Muscle of leg (tissue), 11 donors: ENCODE data around the gene SETD2. TPM values are rescaled to one million over a fixed set of nuclear protein-coding genes. Genes with fewer than 3 reads are reported as not detected.
A peak's percentile ranks its signal among the peaks of the same experiment; 100 is the strongest.

Experiments
- DNase-seq: peaks from one replicate; pipeline ENCODE4 v3.0.0; 2013
- H3K27ac ChIP-seq: one replicate; pipeline ENCODE4 v1.5.1; 2013; ENCODE audit warnings: mild to moderate bottlenecking, low read length, control low read depth
- H3K27me3 ChIP-seq: one replicate; pipeline ENCODE4 v1.6.1; 2013; ENCODE audit warnings: low read length; ENCODE audit not compliant: control insufficient read depth, insufficient read depth
- H3K36me3 ChIP-seq: one replicate; pipeline ENCODE4 v1.6.1; 2013; ENCODE audit warnings: low read length; ENCODE audit not compliant: control insufficient read depth, insufficient read depth
- H3K4me1 ChIP-seq: one replicate; pipeline ENCODE4 v1.6.1; 2013; ENCODE audit warnings: low read length; ENCODE audit not compliant: control insufficient read depth, insufficient read depth
- H3K4me3 ChIP-seq: one replicate; pipeline ENCODE4 v1.5.1; 2013; ENCODE audit warnings: low read length, control low read depth
- H3K9me3 ChIP-seq: replicated peaks from 2 replicates; pipeline ENCODE4 v1.6.1; 2013; ENCODE audit warnings: low read depth, low read length; ENCODE audit not compliant: control insufficient read depth
- WGBS: methylation state at CpG from one replicate; pipeline ENCODE4 v1.1.5; 2013; ENCODE audit warnings: missing lambda C conversion rate; ENCODE audit not compliant: insufficient coverage; 5-methylcytosine and 5-hydroxymethylcytosine counted together
- polyA plus RNA-seq, 8 donors: library from polyadenylated mRNA; unstranded; fragments of 120-200 nt; gene quantifications; one replicate each; pipeline versions ENCODE4 v1.2.1 to v1.2.3, GENCODE V29; 2013; ENCODE audit warnings: inconsistent platforms in 1 of 8, low replicate concordance in 1 of 8; ENCODE audit not compliant: insufficient read length in 8 of 8, insufficient read depth in 1 of 8
- total RNA-seq: library from RNA; stranded (reverse); fragments of 120-200 nt; gene quantifications from one replicate; pipeline ENCODE4 v1.2.4, GENCODE V29; 2013

SETD2 gene
- total and polyA plus RNA-seq, 9 donors: 26.1 to 46.1 (median 38.5) TPM

DNA sequence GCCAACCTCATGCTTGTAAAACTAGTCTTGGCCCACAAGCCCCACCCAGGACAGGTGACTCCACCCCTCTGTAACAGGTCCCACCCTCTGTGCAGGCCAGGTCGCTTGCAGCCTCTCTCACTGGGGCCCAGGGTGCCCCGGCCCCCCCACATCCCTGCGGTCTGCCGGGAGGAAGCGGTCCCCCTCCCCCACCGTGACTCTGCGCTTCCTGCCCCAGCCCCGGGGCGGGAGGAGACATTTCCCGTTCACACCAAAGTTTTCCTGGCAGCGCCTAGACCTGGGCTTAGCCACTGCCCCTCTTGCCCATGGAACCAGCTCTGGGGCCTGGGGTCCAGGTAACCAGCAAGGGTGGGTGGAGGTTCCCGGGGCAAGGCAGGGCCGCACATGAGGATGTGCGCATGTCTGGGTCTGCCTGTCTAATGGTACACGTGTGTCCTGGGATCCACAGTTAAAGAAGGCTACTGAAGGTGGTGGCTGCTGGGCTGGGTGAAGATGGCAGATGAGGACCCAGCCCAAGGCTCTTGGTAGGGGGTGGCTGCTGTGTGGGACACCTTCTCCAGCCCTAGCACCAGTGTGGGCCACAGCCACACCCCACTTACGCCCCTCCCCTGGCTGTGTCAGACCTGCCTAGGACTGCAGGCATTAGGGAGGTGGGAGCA, 176.0 kb downstream of the SETD2 start:
- Histone ChIP-seq H3K4me3 (no peak overlapping the region), H3K27me3 (no peaks in the 10 kb centered on the region), H3K27ac (no peak overlapping the region), H3K36me3 (peaks cover 4% of the 10 kb centered on the region), H3K9me3 (no peaks in the 10 kb centered on the region), H3K4me1 (peaks cover 9% of the 10 kb centered on the region)
- DNase-seq: peak; percentile 49
- 43% methylated on average over 10 of the region's 16 CpGs for WGBS

DNA sequence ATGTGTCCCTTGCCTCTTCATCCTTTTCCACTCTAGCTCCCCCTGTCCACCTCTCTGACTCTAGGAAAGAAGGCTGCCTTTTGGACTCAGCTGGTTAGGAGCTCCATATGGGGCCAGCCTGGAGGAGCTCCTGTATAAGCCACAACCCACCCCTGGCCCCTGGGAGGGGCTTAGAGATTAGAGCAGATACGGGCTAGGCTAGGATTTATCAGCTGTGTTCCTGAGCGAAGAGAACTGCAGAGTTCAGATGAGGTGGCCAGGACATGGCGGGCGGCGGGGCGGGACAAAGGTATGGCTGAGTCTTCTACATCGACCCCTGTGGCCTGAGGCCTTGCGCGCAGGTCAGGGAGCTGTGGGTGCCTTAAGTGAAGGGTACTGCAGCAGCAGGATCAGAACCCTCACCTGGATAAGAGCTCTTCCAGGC, 176.6 kb downstream of the SETD2 start:
- Histone ChIP-seq H3K4me3 (no peak overlapping the region), H3K27ac (no peak overlapping the region), H3K36me3 (peaks cover 4% of the 10 kb centered on the region), H3K27me3 (no peaks in the 10 kb centered on the region), H3K4me1 (peaks cover 9% of the 10 kb centered on the region), H3K9me3 (no peaks in the 10 kb centered on the region)
- no peak for DNase-seq
- 79% methylated on average over 3 of the region's 9 CpGs for WGBS

DNA sequence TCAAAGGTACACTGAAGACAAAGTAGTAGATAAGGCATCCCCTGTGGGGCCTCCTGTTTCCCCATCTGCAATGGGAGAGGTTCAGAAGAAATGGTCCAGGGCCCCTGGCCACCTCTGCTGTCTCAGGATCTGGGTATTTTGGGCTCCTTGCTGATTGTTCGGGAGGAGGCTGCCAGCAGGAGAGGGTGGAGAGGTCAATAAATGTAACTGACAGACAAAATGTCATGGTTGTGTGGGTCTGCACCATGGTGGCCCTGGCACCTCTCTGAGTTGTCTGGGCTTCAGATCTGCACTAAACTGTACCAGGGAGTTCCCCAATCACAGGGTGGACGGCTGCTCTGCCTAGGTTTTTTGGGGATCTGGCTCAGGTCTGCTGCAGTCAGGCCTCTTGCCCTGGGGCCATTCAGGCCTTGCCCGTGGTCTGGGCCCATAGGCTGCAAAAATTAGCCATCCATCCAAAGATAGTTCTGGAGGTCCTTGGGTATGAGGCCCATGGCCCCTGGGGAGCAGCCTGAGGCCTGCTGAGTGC, 177.1 kb downstream of the SETD2 start:
- Histone ChIP-seq H3K36me3 (peaks cover 3% of the 10 kb centered on the region), H3K9me3 (no peaks in the 10 kb centered on the region), H3K4me1 (peaks cover 13% of the 10 kb centered on the region), H3K4me3 (no peak overlapping the region), H3K27ac (no peak overlapping the region), H3K27me3 (no peaks in the 10 kb centered on the region)
- no peak for DNase-seq
- WGBS: 100% methylated on average over 1 of the region's 3 CpGs

GRCh38 chr3:46986055-46986730, 177.7 kb downstream of the SETD2 start:
- DNase-seq: no peak
- no peak overlapping the region for H3K27ac ChIP-seq
- H3K9me3 ChIP-seq: no peaks in the 10 kb centered on the region
- H3K36me3 ChIP-seq: no peaks in the 10 kb centered on the region
- H3K27me3 ChIP-seq: no peaks in the 10 kb centered on the region
- peaks cover 13% of the 10 kb centered on the region for H3K4me1 ChIP-seq
- H3K4me3 ChIP-seq: no peak overlapping the region
- WGBS: 84% methylated on average over 3 of the region's 4 CpGs

- no peak overlapping the region for H3K27ac ChIP-seq
- H3K9me3 ChIP-seq: no peaks in the 10 kb centered on the region
- H3K4me1 ChIP-seq: peaks cover 16% of the 10 kb centered on the region
- no peak overlapping the region for H3K4me3 ChIP-seq
- H3K27me3 ChIP-seq: no peaks in the 10 kb centered on the region
- no peak for DNase-seq
- 95% methylated on average over 3 of the region's 5 CpGs for WGBS
- no peaks in the 10 kb centered on the region for H3K36me3 ChIP-seq
These were observed 178.3 kb downstream of the SETD2 start for GRCh38 chr3:46985588-46985987.

GRCh38 chr3:46984591-46985459, 179.1 kb downstream of the SETD2 start:
- Histone ChIP-seq H3K36me3 (no peaks in the 10 kb centered on the region), H3K4me3 (no peak overlapping the region), H3K27ac (no peak overlapping the region), H3K4me1 (peaks cover 22% of the 10 kb centered on the region), H3K27me3 (no peaks in the 10 kb centered on the region), H3K9me3 (no peaks in the 10 kb centered on the region)
- no peak for DNase-seq
- 89% methylated on average over 10 of the region's 11 CpGs for WGBS

GRCh38 chr3:46982546-46982945, 181.4 kb downstream of the SETD2 start:
- no peak overlapping the region for H3K27ac ChIP-seq

DNA sequence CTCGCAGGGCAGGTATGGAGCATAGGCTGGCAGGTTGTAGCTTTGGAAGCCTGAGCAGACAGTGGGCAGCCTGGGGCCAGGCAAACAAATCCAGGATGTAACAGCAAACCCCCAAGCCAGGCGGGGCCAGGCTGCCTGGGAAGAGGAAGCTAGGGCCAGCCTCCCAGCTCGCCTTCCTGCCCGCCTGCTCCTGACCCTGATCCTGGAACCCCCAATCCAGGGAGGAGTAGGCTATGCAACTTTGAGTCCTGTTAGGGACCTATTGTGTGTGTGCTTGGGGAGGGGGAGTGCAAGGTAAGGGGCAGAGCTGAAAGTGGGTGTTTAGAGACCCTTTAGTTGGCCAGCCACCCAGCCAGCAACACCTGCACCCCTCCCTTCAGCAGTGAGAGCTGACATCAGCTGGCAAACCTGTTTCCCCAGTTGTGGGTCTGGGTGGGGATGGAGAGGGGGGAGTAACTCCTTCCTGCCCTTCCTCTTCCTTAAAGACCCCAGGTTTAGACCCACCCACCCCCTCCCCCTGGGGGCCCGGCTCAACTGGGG, 181.9 kb downstream of the SETD2 start:
- Histone ChIP-seq H3K4me3 (no peak overlapping the region), H3K27ac (peak overlapping the region; percentile 17), H3K9me3 (no peaks in the 10 kb centered on the region), H3K27me3 (no peaks in the 10 kb centered on the region), H3K4me1 (peaks cover 26% of the 10 kb centered on the region), H3K36me3 (no peaks in the 10 kb centered on the region)
- DNase-seq: no peak
- 29% methylated on average over 1 of the region's 5 CpGs for WGBS

More at GRCh38 chr3:46982546-46982945, 181.4 kb downstream of the SETD2 start:
- 40% methylated on average over 1 of the region's 2 CpGs for WGBS
- Histone ChIP-seq H3K36me3 (no peaks in the 10 kb centered on the region), H3K9me3 (no peaks in the 10 kb centered on the region), H3K4me3 (no peak overlapping the region), H3K27me3 (no peaks in the 10 kb centered on the region), H3K4me1 (peaks cover 27% of the 10 kb centered on the region)
- DNase-seq: no peak

- H3K4me3 ChIP-seq: peak overlapping the region; percentile 82
- H3K27me3 ChIP-seq: no peaks in the 10 kb centered on the region
- no peak overlapping the region for H3K27ac ChIP-seq
- H3K9me3 ChIP-seq: no peaks in the 10 kb centered on the region
- no peaks in the 10 kb centered on the region for H3K36me3 ChIP-seq
- WGBS: 2% methylated on average over 33 of the region's 40 CpGs
- H3K4me1 ChIP-seq: peaks cover 33% of the 10 kb centered on the region
- peak; percentile 43 for DNase-seq
These were observed 183.9 kb downstream of the SETD2 start for GRCh38 chr3:46979958-46980497.
